K562 (cell line): Measurements from ENCODE around the gene PRKAR2B. TPM values are rescaled to one million over a fixed set of nuclear protein-coding genes. Genes with fewer than 3 reads are reported as not detected.

Experiments
- BRF1 ChIP-seq: IDR thresholded peaks from 3 replicates; pipeline ENCODE4 v1.6.1; 2011; ENCODE audit warnings: borderline replicate concordance, mild to moderate bottlenecking; ENCODE audit not compliant: insufficient read length; ENCODE audit errors: extremely low read depth
- CEBPB ChIP-seq: fragments of 450-650 bp; IDR thresholded peaks from 2 replicates; pipeline ENCODE4 v1.6.1; 2016; ENCODE audit warnings: missing genetic modification characterization, missing compliant biosample characterization
- DACH1 ChIP-seq: fragments of 450-650 bp; IDR thresholded peaks from 2 replicates; pipeline ENCODE4 v1.6.1; 2018; ENCODE audit not compliant: partially characterized antibody
- ESRRB ChIP-seq: fragments of 250-450 bp; sonication (Bioruptor Pico); IDR thresholded peaks from 2 replicates; pipeline ENCODE4 v1.5.0; 2020; ENCODE audit warnings: mild to moderate bottlenecking, moderate library complexity, borderline replicate concordance
- HDAC3 ChIP-seq: fragments of 450-650 bp; IDR thresholded peaks from 2 replicates; pipeline ENCODE4 v1.6.1; 2018; ENCODE audit warnings: borderline replicate concordance, mild to moderate bottlenecking, moderate library complexity; ENCODE audit not compliant: partially characterized antibody
- KAT2B ChIP-seq: IDR thresholded peaks from one replicate; pipeline ENCODE4 v1.6.1; 2012; ENCODE audit warnings: low read depth, mild to moderate bottlenecking, control low read depth, inconsistent platforms, low read length, moderate library complexity
- LEF1 ChIP-seq: fragments of 450-650 bp; IDR thresholded peaks from 2 replicates; pipeline ENCODE4 v1.6.1; 2016; ENCODE audit warnings: mild to moderate bottlenecking
- MITF ChIP-seq: IDR thresholded peaks from 2 replicates; pipeline ENCODE4 v1.6.1; 2014; ENCODE audit warnings: antibody characterized with exemption
- PBX2 ChIP-seq, 2 experiments: IDR thresholded peaks in 1 of 2; conservative IDR thresholded peaks in 1 of 2; 2 replicates each; pipeline ENCODE4 v1.6.1; 2016; ENCODE audit warnings: low read depth in 2 of 2, mild to moderate bottlenecking in 1 of 2, missing compliant biosample characterization in 1 of 2, missing genetic modification characterization in 1 of 2, moderate library complexity in 1 of 2
- PREB ChIP-seq: sonication (generic); formaldehyde crosslinking; IDR thresholded peaks from 2 replicates; pipeline ENCODE4 v1.8.1; 2023; ENCODE audit warnings: mild to moderate bottlenecking, missing genetic modification reagents
- RFX7 ChIP-seq: fragments of 250-450 bp; sonication (Bioruptor Pico); IDR thresholded peaks from 2 replicates; pipeline ENCODE4 v1.5.1; 2021; ENCODE audit warnings: mild to moderate bottlenecking
- TCF3 ChIP-seq: sonication (generic); formaldehyde crosslinking; IDR thresholded peaks from 2 replicates; pipeline ENCODE4 v1.4.0; 2020; ENCODE audit warnings: mild to moderate bottlenecking, missing genetic modification reagents
- THRAP3 ChIP-seq: fragments of 450-650 bp; IDR thresholded peaks from 2 replicates; pipeline ENCODE4 v1.6.1; 2016; ENCODE audit warnings: mild to moderate bottlenecking, inconsistent platforms, borderline replicate concordance
- ZBTB11 ChIP-seq, 3 experiments: fragments of 200-800 bp in 1 of 3; fragments of 250-450 bp in 1 of 3; fragments of 450-650 bp in 1 of 3; sonication (Bioruptor Pico) in 1 of 3; sonication (Bioruptor generic) in 1 of 3; formaldehyde crosslinking in 1 of 3; IDR thresholded peaks; 2 replicates each; pipeline versions ENCODE4 v1.6.1 to v1.8.0; 2016 to 2022; ENCODE audit warnings: mild to moderate bottlenecking in 2 of 3, missing genetic modification characterization in 2 of 3, missing compliant biosample characterization in 1 of 3, moderate library complexity in 1 of 3
- ZNF212 ChIP-seq: fragments of 450-650 bp; formaldehyde crosslinking; IDR thresholded peaks from 2 replicates; pipeline ENCODE4 v1.4.0; 2020; ENCODE audit warnings: mild to moderate bottlenecking
- ZNF584 ChIP-seq: fragments of 200-800 bp; sonication (Bioruptor generic); IDR thresholded peaks from 2 replicates; pipeline ENCODE4 v1.6.1; 2016; ENCODE audit warnings: low read depth, mild to moderate bottlenecking, missing genetic modification characterization, missing compliant biosample characterization
- ZNF766 ChIP-seq: fragments of 200-800 bp; sonication (Bioruptor generic); conservative IDR thresholded peaks from 2 replicates; pipeline ENCODE4 v1.6.1; 2016; ENCODE audit warnings: missing genetic modification characterization, missing compliant biosample characterization
- polyA plus RNA-seq, 8 experiments: library from polyadenylated mRNA; depleted of rRNA in 4 of 8; stranded (reverse) in 5 of 8; unstranded in 3 of 8; fragments of >200 nt; fragmentation: Nextera tagmentation in 2 of 8; fragmentation: Illumina TruSeq in 1 of 8; extraction: Ambion mirVana in 2 of 8; extraction: Trizol in 1 of 8; gene quantifications; 2 replicates each; pipeline versions ENCODE4 v1.2.1 to v1.2.3, GENCODE V29; 2011 to 2014; ENCODE audit warnings: inconsistent platforms in 1 of 8, missing spikeins in 1 of 8
- total RNA-seq, 7 experiments: library from RNA; depleted of rRNA in 6 of 7; stranded (reverse); fragments of >200 nt in 6 of 7; fragmentation: Illumina TruSeq in 2 of 7; extraction: Trizol in 2 of 7; gene quantifications; 2 replicates each; pipeline versions ENCODE4 v1.2.1 to v1.2.3, GENCODE V29; 2011 to 2021; ENCODE audit warnings: low replicate concordance in 1 of 7

Gene PRKAR2B
- total and polyA plus RNA-seq, 9 of the 15 experiments (the other 6 are each of a cell fraction or from before 2014, with no cell fraction given): 59.0 to 173 (median 129) TPM

- no peak for TF ChIP-seq PREB (CRISPR knock-in tag)
- peak; percentile 9; the same call in 1 of the 2 replicates for TF ChIP-seq LEF1
- peak; percentile 73 for TF ChIP-seq TCF3 (CRISPR knock-in tag)
- no peak for TF ChIP-seq BRF1
- TF ChIP-seq ESRRB: no peak
- TF ChIP-seq PBX2 (CRISPR knock-in tag; IDR thresholded peaks at IDR 0.05; ENCODE audit: low read depth): no peak
- TF ChIP-seq PBX2 (tag; conservative IDR thresholded peaks at IDR 0.05; ENCODE audit: low read depth): peak; percentile 68
- peak; percentile 87 for TF ChIP-seq CEBPB (tag)
- TF ChIP-seq THRAP3: no peak
- peak; percentile 55 for TF ChIP-seq HDAC3
- TF ChIP-seq DACH1: no peak
- TF ChIP-seq ZNF766 (CRISPR knock-in tag): 0 out of 2 replicates have a peak, but pooled peaks have one; percentile 18
- no peak for TF ChIP-seq ZNF212
- TF ChIP-seq KAT2B: no peak
- TF ChIP-seq RFX7 (CRISPR knock-in tag): no peak
- TF ChIP-seq ZNF584 (CRISPR knock-in tag): no peak
- TF ChIP-seq MITF: no peak
- TF ChIP-seq ZBTB11 (CRISPR knock-in tag; IDR thresholded peaks at IDR 0.05): no peak
Measured at GRCh38 chr7:107115762-107116540, 71.4 kb downstream of the PRKAR2B start (continued).
